ENCODE data around the gene ENTPD2. TPM values are rescaled to one million over a fixed set of nuclear protein-coding genes. Genes with fewer than 3 reads are reported as not detected.
"Not testable (repeated sequence)": the region's sequence is repeated elsewhere in the genome, so short reads cannot be mapped to it uniquely, and the experiment has no call there.

The ENTPD2 gene
- total RNA-seq, 4 donors from 2014 or later, result 10.1 to 14.7 (median 12.1) TPM

DNA sequence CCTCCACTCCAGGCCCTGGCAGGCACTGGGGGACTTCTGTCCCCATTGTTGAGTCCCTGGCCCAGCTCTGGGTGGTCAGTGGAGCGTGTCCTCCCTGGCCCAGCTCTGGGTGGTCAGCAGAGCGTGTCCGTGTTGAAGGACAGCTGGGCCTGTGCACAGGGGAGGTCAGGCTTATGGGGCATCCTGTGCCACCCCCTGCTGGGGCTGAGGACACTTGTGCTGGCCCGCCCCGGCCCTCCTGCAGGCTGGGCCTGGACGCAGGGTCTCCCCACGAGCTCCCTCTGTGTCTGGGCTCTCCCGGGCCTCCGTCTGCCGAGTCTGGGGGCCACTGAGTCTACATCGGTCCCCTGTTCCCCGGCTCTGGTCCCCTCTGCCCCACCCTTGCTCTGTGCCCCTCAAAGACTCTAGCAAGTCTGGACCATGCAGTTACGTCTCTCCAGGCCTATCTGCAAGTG lies 46.0 kb downstream of the ENTPD2 start:
- DNase-seq (ENCODE audit: low spot score in 2 of 2), result no peak
- intact Hi-C loops (cut with DNase I; ENCODE audit: low total_unique reads), result no loop called here
- no peak overlapping the region for H3K4me3 ChIP-seq (ENCODE audit: low read depth, poor library complexity, severe bottlenecking)
- TF ChIP-seq POLR2A (IDR thresholded peaks at IDR 0.05), result no peak
- TF ChIP-seq, protein P1, sequence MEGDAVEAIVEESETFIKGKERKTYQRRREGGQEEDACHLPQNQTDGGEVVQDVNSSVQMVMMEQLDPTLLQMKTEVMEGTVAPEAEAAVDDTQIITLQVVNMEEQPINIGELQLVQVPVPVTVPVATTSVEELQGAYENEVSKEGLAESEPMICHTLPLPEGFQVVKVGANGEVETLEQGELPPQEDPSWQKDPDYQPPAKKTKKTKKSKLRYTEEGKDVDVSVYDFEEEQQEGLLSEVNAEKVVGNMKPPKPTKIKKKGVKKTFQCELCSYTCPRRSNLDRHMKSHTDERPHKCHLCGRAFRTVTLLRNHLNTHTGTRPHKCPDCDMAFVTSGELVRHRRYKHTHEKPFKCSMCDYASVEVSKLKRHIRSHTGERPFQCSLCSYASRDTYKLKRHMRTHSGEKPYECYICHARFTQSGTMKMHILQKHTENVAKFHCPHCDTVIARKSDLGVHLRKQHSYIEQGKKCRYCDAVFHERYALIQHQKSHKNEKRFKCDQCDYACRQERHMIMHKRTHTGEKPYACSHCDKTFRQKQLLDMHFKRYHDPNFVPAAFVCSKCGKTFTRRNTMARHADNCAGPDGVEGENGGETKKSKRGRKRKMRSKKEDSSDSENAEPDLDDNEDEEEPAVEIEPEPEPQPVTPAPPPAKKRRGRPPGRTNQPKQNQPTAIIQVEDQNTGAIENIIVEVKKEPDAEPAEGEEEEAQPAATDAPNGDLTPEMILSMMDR (IDR thresholded peaks at IDR 0.05), result no peak
- WGBS, 2 donors, result 88% methylated on average over 11 to 12 of the region's 13 CpGs

DNA sequence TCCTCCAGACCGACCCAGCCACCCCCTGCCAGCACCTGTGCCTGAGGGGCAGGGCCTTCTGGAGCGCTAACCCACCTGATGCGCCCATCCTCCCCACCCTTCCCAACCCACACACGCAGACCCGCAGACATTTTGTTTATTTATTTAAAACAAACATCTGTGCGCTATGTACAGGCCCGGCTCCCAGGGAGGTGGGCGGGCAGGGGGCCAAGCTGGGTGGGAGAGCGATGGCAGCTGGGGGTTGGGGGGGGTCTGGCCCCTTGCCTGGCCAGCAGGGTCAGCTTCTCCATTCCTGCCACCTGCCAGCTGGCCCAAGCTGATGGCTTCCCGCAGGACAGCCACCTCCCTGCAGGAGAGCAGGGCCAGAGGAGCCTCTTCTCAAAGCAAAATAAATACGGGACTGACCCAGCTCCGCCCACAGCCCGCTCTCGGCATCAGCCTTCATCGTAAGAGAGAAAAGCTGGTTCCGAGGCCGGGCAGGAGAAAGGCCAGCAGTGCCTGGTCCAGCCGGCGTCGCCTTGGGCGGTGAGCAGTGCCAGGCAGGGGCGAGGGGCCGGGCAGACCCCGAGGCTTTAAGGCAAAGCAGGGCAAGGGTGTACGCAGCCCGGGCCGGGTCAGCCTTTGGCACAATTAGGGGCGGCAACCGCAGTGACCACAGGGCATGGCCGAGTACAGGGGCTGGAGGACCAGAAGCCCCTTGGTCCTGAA lies 46.6 kb downstream of the ENTPD2 start:
- TF ChIP-seq POLR2A (IDR thresholded peaks at IDR 0.05), result no peak
- TF ChIP-seq, protein P1 (IDR thresholded peaks at IDR 0.05), result no peak
- no peak overlapping the region for H3K4me3 ChIP-seq (ENCODE audit: low read depth, poor library complexity, severe bottlenecking)
- DNase-seq (ENCODE audit: low spot score in 2 of 2), result no peak
- intact Hi-C loops (cut with DNase I; ENCODE audit: low total_unique reads), result no loop called here
- 77 to 86% methylated on average over 24 to 25 of the region's 30 CpGs for WGBS, 2 donors

DNA sequence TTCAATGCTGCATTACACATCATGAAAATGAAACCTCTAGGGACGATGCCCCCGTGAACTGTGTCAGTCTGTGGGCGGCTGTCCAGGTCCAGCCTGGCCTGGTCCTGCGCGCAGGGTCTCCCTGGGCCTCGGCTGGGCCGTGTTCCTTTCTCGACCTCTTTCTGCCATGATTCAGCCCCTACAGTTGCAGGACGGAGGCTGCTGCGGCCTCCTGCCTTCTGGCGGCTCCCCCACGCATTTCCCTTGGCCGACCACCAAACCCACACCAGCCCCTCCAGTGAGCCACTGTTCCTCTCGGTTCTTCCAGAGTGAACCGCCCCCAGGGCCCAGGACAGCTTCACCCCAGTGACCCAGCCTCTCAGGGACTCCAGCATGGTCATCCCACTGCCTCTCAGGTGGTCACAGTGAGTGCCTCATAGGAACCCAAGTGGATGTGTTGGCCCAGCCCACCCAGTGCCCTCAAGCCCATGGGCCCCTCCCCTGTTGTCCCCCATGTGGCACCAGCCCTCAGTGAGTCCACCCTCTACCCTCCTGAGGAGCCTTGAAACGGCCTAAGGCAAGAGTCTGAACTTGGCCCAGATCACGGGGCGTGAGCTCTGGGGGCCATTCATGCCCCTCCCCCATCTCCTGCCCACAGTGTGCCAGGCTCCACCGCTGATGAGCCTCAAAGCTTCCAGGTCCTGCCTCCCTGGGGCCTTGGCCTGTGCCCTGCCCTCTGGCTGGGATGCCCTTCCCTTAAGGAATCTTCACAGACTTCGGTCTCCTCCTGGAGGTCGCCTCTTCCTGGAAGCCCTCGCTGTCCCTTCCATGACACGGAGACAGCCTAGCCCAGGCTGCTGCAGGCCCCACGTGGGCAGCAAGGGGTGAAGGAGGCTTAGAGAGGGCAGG lies 47.5 kb downstream of the ENTPD2 start:
- TF ChIP-seq, protein P1 (IDR thresholded peaks at IDR 0.05), result no peak
- TF ChIP-seq POLR2A (IDR thresholded peaks at IDR 0.05), result no peak
- WGBS, 2 donors, result 72 to 84% methylated on average over 23 to 24 of the region's 24 CpGs
- H3K4me3 ChIP-seq (ENCODE audit: low read depth, poor library complexity, severe bottlenecking), result no peak overlapping the region
- no peak for DNase-seq (ENCODE audit: low spot score in 2 of 2)
- intact Hi-C loops (cut with DNase I; ENCODE audit: low total_unique reads), result no loop called here

DNA sequence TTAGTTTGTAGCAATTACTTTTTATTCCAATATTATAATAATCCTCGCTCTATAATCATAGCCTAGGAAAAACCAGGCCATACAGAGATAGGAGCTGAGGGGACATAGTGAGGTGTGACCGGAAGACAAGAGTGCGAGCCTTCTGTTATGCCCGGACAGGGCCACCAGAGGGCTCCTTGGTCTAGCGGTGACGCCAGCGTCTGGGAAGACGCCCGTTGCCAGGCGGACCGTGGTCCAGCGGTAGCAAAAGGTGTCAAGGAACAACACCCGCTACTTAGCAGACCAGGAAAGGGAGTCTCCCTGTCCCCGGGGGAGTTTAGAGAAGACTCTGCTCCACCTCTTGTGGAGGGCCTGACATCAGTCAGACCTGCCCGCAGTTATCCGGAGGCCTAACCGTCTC lies 49.6 kb downstream of the ENTPD2 start:
- H3K4me3 ChIP-seq (ENCODE audit: low read depth, poor library complexity, severe bottlenecking); DNase-seq (ENCODE audit: low spot score in 2 of 2); intact Hi-C loops (cut with DNase I; ENCODE audit: low total_unique reads): not testable (repeated sequence)
- WGBS, 2 donors, result 39 to 45% methylated on average over 17 of the region's 17 CpGs

DNA sequence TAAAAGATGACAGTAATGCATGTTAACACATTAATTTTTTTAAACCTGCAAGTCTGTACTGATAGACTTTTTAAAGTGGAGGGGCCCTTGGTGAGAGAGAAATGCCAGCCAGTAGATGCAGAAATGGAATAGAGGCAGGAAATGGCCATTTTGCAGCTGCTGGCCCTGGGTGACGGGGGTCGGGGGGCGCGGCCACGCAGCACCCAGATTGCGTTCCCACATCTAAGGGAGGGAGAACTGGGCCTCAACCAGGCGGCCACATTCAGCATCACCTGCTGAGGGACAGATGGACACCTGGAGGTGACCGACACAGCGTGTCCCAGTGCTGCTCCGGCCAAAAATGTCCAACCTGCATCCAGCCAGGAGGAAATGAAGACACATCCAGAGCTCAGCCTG lies 51.2 kb downstream of the ENTPD2 start:
- intact Hi-C loops (cut with DNase I; ENCODE audit: low total_unique reads), result no loop called here

More for the DNA sequence above, 51.2 kb downstream of the ENTPD2 start:
- WGBS, 2 donors, result 86 to 91% methylated on average over 10 of the region's 10 CpGs
- H3K4me3 ChIP-seq (ENCODE audit: low read depth, poor library complexity, severe bottlenecking), result no peak overlapping the region
- no peak for DNase-seq (ENCODE audit: low spot score in 2 of 2)
- no peak for TF ChIP-seq POLR2A (IDR thresholded peaks at IDR 0.05)
- TF ChIP-seq, protein P1 (IDR thresholded peaks at IDR 0.05), result no peak
